ENCODE data around the gene ARL14. TPM values are rescaled to one million over a fixed set of nuclear protein-coding genes. Genes with fewer than 3 reads are reported as not detected.

The ARL14 gene
- polyA plus RNA-seq (2011; rRNA removed) (not detected in 2 replicates), polyA minus RNA-seq (2011; rRNA and poly(A)+ RNA removed) (not detected in 2 replicates)

DNA sequence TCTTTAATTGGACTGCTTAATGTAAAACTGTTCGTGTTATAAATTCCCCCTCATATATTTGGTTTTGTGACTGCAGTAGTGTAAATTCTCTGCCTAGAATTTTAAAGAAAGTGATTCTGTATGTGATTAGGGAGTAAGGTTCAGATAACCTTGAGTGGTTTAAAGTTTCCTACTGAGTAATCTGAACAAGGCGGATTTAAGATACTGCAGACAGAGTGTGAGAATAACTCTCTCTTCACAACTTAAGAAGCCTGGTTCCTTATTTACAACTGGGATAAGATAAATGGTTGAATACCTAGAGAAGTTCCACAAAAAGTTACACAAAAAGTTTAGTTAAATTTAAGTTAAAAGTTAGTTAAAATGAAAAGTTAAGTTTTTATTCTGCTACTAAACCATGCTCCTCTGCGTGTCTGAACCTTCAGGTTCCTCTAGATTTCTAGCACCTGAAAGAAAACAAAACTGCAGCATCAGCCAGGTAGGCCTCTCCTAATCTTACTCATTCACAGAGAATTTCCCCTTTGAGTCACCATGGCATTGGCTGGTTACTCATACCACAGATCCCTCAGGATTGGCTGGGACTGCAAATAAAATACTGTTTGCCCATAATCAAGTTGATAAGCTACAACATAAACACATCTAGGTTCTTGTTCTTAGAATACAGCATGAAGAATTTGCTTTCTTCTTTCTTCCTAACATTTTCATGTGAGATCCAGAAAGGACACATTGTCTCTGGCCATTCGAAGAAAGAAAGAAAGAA is at the start of gene ARL14:
Gene ARL14, plus strand, starts transcription at position 614 of the 757 bp plus-strand sequence. CDS start 187 bp downstream, outside the sequence.
- POLR2A ChIA-PET = no interaction called here
- TF ChIP-seq CTCF (IDR thresholded peaks at IDR 0.05; ENCODE audit: insufficient read depth, low read depth, low read length) = no peak
- DNase-seq (ENCODE audit: low read depth) = no peak
- CTCF ChIA-PET = interaction anchor here (1.4 to 2.6 kb wide), 2 partner anchors 9 to 10 kb away, joined by 3 to 20 read pairs; no protein-coding TSS in a partner anchor
- Histone ChIP-seq H3K4me3 (ENCODE audit: low read depth, low read length) (no peak within 1 kb of the TSS), H3K27me3 (ENCODE audit: control insufficient read depth, insufficient read depth, low read length) (no peaks in the 10 kb centered on the region), H3K36me3 (ENCODE audit: control insufficient read depth, insufficient read depth, low read length) (no peaks in the 10 kb centered on the region)

DNA sequence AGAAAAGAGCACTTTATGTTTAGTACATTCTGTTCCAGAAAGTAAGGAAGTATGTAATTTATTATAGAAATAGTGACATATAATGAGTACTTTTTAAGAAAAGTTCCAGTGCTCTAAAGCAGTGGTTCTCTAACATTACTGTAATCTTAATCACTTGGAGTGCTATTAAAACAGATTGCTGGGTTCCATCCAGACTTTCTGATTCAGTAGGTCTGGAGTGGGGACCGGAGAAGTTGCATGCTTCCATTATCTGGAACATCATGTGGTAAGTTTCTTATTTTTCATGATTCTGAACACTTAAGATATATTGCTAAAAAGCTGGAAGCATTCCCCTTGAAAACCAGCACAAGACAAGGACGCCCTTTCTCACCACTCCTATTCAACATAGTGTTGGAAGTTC is 47.5 kb upstream of the ARL14 start:
- Histone ChIP-seq H3K36me3 (ENCODE audit: control insufficient read depth, insufficient read depth, low read length) (no peaks in the 10 kb centered on the region), H3K27me3 (ENCODE audit: control insufficient read depth, insufficient read depth, low read length) (peaks cover 2% of the 10 kb centered on the region; the same call in 1 of the 2 replicates), H3K4me3 (ENCODE audit: low read depth, low read length) (no peak overlapping the region)
- TF ChIP-seq CTCF (IDR thresholded peaks at IDR 0.05; ENCODE audit: insufficient read depth, low read depth, low read length) = no peak
- ChIA-PET POLR2A (no interaction called here), CTCF (no interaction called here)
- DNase-seq (ENCODE audit: low read depth) = no peak

GRCh38 chr3:160633361-160634083 is 43.4 kb upstream of the ARL14 start:
- H3K4me3 ChIP-seq (ENCODE audit: low read depth, low read length) = no peak overlapping the region
- no peak for TF ChIP-seq CTCF (IDR thresholded peaks at IDR 0.05; ENCODE audit: insufficient read depth, low read depth, low read length)
- ChIA-PET POLR2A (no interaction called here), CTCF (interaction anchor here (1.0 kb wide), 2 partner anchors 10 to 21 kb away, joined by 3 read pairs; no protein-coding TSS in a partner anchor)
- H3K36me3 ChIP-seq (ENCODE audit: control insufficient read depth, insufficient read depth, low read length) = no peaks in the 10 kb centered on the region
- H3K27me3 ChIP-seq (ENCODE audit: control insufficient read depth, insufficient read depth, low read length) = peaks cover 2% of the 10 kb centered on the region; the same call in 1 of the 2 replicates
- DNase-seq (ENCODE audit: low read depth) = no peak

DNA sequence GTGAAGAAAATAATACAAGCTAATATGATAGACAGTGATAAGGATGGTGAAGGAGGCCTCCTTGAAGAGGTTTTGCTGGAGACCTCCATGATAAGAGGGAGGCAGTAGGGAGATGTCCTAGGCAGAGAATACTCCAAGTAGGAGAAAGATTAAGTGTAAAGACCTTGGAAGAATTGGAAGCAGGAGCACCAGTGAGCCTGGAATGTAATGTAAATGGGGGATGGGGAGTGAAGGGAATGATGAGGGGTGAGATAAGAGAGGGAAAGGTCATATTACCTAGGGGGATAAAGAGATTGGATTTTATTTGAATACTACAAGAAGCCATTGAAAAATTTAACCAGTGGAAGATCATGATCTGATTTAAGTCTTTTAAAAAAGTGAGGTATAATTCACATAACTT is 41.7 kb upstream of the ARL14 start:
- Histone ChIP-seq H3K27me3 (ENCODE audit: control insufficient read depth, insufficient read depth, low read length) (no peaks in the 10 kb centered on the region), H3K4me3 (ENCODE audit: low read depth, low read length) (no peak overlapping the region), H3K36me3 (ENCODE audit: control insufficient read depth, insufficient read depth, low read length) (no peaks in the 10 kb centered on the region)
- POLR2A ChIA-PET = no interaction called here
- TF ChIP-seq CTCF (IDR thresholded peaks at IDR 0.05; ENCODE audit: insufficient read depth, low read depth, low read length) = no peak
- DNase-seq (ENCODE audit: low read depth) = no peak
- CTCF ChIA-PET = interaction anchor here (0.5 kb wide), 1 partner anchor 56 kb away, joined by 3 read pairs; no protein-coding TSS in a partner anchor

- TF ChIP-seq CTCF (IDR thresholded peaks at IDR 0.05; ENCODE audit: insufficient read depth, low read depth, low read length) = no peak
- no peaks in the 10 kb centered on the region for H3K36me3 ChIP-seq (ENCODE audit: control insufficient read depth, insufficient read depth, low read length)
- DNase-seq (ENCODE audit: low read depth) = no peak
- no peak overlapping the region for H3K4me3 ChIP-seq (ENCODE audit: low read depth, low read length)
- no peaks in the 10 kb centered on the region for H3K27me3 ChIP-seq (ENCODE audit: control insufficient read depth, insufficient read depth, low read length)
- ChIA-PET POLR2A (no interaction called here), CTCF (no interaction called here)
These were observed 39.9 kb upstream of the ARL14 start for GRCh38 chr3:160637086-160637485.

All from BJ (cell line).